BLaER1 (cell line): ENCODE results near the gene FMNL2.

Experiments
- H3K27ac ChIP-seq: shearing (Covaris generic); formaldehyde crosslinking; 2 replicates; pipeline ENCODE4 v1.8.1; 2022
- H3K27me3 ChIP-seq: shearing (Covaris generic); formaldehyde crosslinking; 2 replicates; pipeline ENCODE4 v1.8.1; 2022
- H3K36me3 ChIP-seq: shearing (Covaris generic); formaldehyde crosslinking; 2 replicates; pipeline ENCODE4 v1.8.1; 2022
- H3K4me1 ChIP-seq: shearing (Covaris generic); formaldehyde crosslinking; 2 replicates; pipeline ENCODE4 v1.8.1; 2022
- H3K4me2 ChIP-seq: shearing (Covaris generic); formaldehyde crosslinking; 2 replicates; pipeline ENCODE4 v1.8.1; 2022
- H3K4me3 ChIP-seq: shearing (Covaris generic); formaldehyde crosslinking; 2 replicates; pipeline ENCODE4 v1.8.1; 2022
- H3K9ac ChIP-seq: shearing (Covaris generic); formaldehyde crosslinking; 2 replicates; pipeline ENCODE4 v1.8.1; 2022
- H3K9me3 ChIP-seq: shearing (Covaris generic); formaldehyde crosslinking; 2 replicates; pipeline ENCODE4 v1.8.1; 2022
- H4K20me1 ChIP-seq: shearing (Covaris generic); formaldehyde crosslinking; 2 replicates; pipeline ENCODE4 v1.8.1; 2022
- Cebpa-rat ChIP-seq: shearing (Covaris generic); IDR thresholded peaks from 2 replicates; pipeline ENCODE4 v1.8.1; 2022

The FMNL2 gene

GRCh38 chr2:152623775-152624174, 288.8 kb downstream of the FMNL2 start:
- Histone ChIP-seq H3K4me1 (0 out of 2 replicates have a peak, but pooled peaks cover 11% of the 10 kb centered on the region), H3K9ac (no peak overlapping the region), H3K9me3 (no peaks in the 10 kb centered on the region), H4K20me1 (peaks cover 20% of the 10 kb centered on the region), H3K27ac (no peak overlapping the region), H3K4me3 (no peak overlapping the region), H3K4me2 (no peak overlapping the region), H3K27me3 (no peaks in the 10 kb centered on the region), H3K36me3 (peaks cover 94% of the 10 kb centered on the region)
- TF ChIP-seq Cebpa-rat: no peak

DNA sequence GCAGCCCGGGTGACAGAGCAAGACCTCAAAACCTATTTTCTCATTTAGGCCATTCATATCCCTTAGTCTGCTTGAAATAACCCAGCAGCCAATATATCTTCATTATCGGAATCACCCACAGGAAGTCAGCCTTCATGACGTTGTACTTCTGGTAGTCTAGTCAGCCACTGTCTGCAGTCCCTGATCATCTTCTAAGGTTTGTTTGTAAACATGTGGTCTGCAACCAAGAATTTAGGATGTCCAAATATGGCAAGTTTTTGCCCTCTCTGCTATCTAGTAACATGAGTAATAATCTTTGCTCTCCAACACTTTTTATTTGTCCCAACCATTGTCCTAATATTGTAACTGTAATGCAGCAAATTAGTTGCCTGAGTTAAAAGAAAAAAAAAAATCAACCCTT, 289.8 kb downstream of the FMNL2 start:
- H4K20me1 ChIP-seq: peaks cover 20% of the 10 kb centered on the region
- TF ChIP-seq Cebpa-rat: no peak
- no peak overlapping the region for H3K9ac ChIP-seq
- no peak overlapping the region for H3K4me2 ChIP-seq
- no peaks in the 10 kb centered on the region for H3K9me3 ChIP-seq
- 0 out of 2 replicates have a peak, but pooled peaks cover 11% of the 10 kb centered on the region for H3K4me1 ChIP-seq
- no peak overlapping the region for H3K27ac ChIP-seq
- peaks cover 95% of the 10 kb centered on the region for H3K36me3 ChIP-seq
- H3K4me3 ChIP-seq: no peak overlapping the region
- no peaks in the 10 kb centered on the region for H3K27me3 ChIP-seq

- Histone ChIP-seq H3K9me3 (no peaks in the 10 kb centered on the region), H3K9ac (no peak overlapping the region), H3K4me3 (no peak overlapping the region), H4K20me1 (peaks cover 20% of the 10 kb centered on the region), H3K36me3 (peaks cover 95% of the 10 kb centered on the region), H3K4me1 (0 out of 2 replicates have a peak, but pooled peaks cover 18% of the 10 kb centered on the region), H3K27me3 (no peaks in the 10 kb centered on the region), H3K4me2 (no peak overlapping the region), H3K27ac (no peak overlapping the region)
- no peak for TF ChIP-seq Cebpa-rat
These were observed 292.0 kb downstream of the FMNL2 start for GRCh38 chr2:152626911-152627339.

DNA sequence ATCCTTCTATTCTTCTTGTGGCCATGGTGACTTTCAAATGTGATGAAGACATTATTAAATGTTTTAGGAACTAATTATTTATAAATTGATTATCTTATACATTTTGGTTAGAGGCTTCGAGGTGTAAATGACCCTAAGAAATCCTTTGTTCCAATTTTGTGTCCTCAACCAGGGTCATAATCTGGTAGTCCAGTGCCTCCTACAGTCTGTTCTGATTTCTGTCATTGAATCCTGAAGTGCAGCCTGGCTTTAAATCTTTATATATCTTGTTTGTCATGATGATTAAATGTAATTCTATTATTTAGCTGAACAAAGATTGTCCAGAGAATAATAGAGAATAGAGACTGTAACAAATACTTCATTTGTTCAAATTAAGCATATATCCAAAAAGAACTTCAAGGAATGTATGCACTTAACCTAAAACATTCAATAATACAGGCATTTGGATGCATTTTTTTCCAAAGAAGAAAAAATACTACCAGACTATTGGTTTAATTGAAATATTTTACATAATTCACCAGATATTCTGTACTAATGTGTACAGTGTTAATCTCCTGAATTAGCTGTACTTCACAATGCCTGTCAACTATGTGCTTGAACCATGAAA, 292.5 kb downstream of the FMNL2 start:
- Histone ChIP-seq H3K4me3 (no peak overlapping the region), H3K9ac (no peak overlapping the region), H4K20me1 (peaks cover 20% of the 10 kb centered on the region), H3K36me3 (peaks cover 95% of the 10 kb centered on the region), H3K27me3 (no peaks in the 10 kb centered on the region), H3K4me1 (0 out of 2 replicates have a peak, but pooled peaks cover 18% of the 10 kb centered on the region), H3K4me2 (no peak overlapping the region), H3K9me3 (no peaks in the 10 kb centered on the region), H3K27ac (no peak overlapping the region)
- TF ChIP-seq Cebpa-rat: no peak

GRCh38 chr2:152629202-152629601, 294.2 kb downstream of the FMNL2 start:
- Histone ChIP-seq H3K36me3 (peaks cover 99% of the 10 kb centered on the region), H3K27ac (no peak overlapping the region), H4K20me1 (peaks cover 14% of the 10 kb centered on the region; the same call in 1 of the 2 replicates), H3K4me2 (no peak overlapping the region), H3K9ac (no peak overlapping the region), H3K4me3 (no peak overlapping the region), H3K4me1 (0 out of 2 replicates have a peak, but pooled peaks cover 7% of the 10 kb centered on the region), H3K27me3 (no peaks in the 10 kb centered on the region), H3K9me3 (no peaks in the 10 kb centered on the region)
- no peak for TF ChIP-seq Cebpa-rat

GRCh38 chr2:152630466-152630865, 295.5 kb downstream of the FMNL2 start:
- H3K36me3 ChIP-seq: peaks cover 99% of the 10 kb centered on the region
- no peaks in the 10 kb centered on the region for H3K9me3 ChIP-seq
- H3K4me3 ChIP-seq: no peak overlapping the region
- no peak for TF ChIP-seq Cebpa-rat
- H3K27me3 ChIP-seq: no peaks in the 10 kb centered on the region
- no peak overlapping the region for H3K9ac ChIP-seq
- 0 out of 2 replicates have a peak, but pooled peaks cover 7% of the 10 kb centered on the region for H3K4me1 ChIP-seq
- H3K27ac ChIP-seq: no peak overlapping the region
- no peak overlapping the region for H3K4me2 ChIP-seq
- H4K20me1 ChIP-seq: peaks cover 21% of the 10 kb centered on the region; the same call in 1 of the 2 replicates

GRCh38 chr2:152632736-152633135, 297.8 kb downstream of the FMNL2 start:
- Histone ChIP-seq H3K27me3 (no peaks in the 10 kb centered on the region), H3K4me1 (0 out of 2 replicates have a peak, but pooled peaks cover 7% of the 10 kb centered on the region), H3K27ac (no peak overlapping the region), H4K20me1 (peaks cover 25% of the 10 kb centered on the region; the same call in 1 of the 2 replicates), H3K36me3 (peaks cover 100% of the 10 kb centered on the region), H3K9me3 (no peaks in the 10 kb centered on the region), H3K4me3 (no peak overlapping the region), H3K4me2 (no peak overlapping the region), H3K9ac (no peak overlapping the region)
- no peak for TF ChIP-seq Cebpa-rat

DNA sequence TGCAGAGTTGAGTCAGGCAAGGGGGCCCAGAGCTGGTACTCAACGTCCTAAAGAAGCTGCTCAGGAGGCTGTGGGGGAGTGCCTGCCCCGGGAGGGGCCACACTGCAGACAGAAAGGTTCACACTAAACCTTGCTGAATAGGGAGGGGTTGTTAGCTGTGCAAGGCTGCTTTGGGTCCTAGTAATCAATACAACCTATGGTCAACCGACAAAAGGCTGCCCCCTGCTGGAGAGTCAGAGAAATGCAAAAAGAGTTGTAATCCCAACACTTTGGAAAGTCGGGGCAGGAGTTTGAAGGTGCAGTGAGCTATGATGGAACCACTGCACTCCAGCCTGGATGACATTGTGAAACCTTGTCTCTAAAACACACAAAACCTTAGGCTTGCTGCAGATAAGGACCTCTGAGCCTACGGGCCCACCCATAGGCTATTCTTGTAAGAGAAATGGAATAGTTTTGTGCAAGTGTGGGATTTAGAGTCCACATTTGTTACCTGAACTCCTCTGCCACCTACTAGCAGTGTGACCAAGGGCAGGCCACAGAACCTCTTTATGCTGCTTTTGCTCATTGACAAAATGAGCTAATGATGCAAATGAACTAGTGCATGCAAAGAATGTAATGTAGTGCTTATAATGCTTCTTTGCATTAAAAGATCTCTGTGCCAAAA, 300.8 kb downstream of the FMNL2 start:
- no peaks in the 10 kb centered on the region for H3K9me3 ChIP-seq
- H3K36me3 ChIP-seq: peaks cover 100% of the 10 kb centered on the region
- H3K27me3 ChIP-seq: no peaks in the 10 kb centered on the region
- no peak overlapping the region for H3K27ac ChIP-seq
- 0 out of 2 replicates have a peak, but pooled peaks cover 3% of the 10 kb centered on the region for H3K4me1 ChIP-seq
- TF ChIP-seq Cebpa-rat: no peak
- H4K20me1 ChIP-seq: peaks cover 25% of the 10 kb centered on the region; the same call in 1 of the 2 replicates
- H3K9ac ChIP-seq: no peak overlapping the region
- H3K4me3 ChIP-seq: no peak overlapping the region
- H3K4me2 ChIP-seq: no peak overlapping the region

DNA sequence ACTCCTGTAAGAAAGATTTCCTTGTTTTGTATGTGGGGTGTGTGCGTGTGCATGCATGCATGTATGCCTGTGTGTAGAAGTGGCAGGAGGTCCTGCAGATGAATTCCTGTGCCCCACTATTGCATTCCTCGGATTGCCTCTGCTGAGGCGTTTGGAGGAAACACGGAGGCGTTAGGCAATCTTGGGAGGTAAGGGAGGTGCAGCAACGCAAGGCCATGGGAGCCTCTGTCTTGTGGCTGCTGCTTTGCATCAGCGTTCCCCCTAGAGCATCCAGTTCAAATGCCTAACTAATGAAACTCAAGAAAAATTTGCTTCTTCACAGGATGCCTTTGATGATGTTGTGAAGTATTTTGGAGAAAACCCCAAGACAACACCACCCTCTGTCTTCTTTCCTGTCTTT, 302.3 kb downstream of the FMNL2 start:
- H3K27me3 ChIP-seq: no peaks in the 10 kb centered on the region
- no peak overlapping the region for H3K4me3 ChIP-seq
- no peaks in the 10 kb centered on the region for H3K4me1 ChIP-seq
- H3K9me3 ChIP-seq: no peaks in the 10 kb centered on the region
- H3K4me2 ChIP-seq: no peak overlapping the region
- peaks cover 25% of the 10 kb centered on the region; the same call in 1 of the 2 replicates for H4K20me1 ChIP-seq
- no peak overlapping the region for H3K27ac ChIP-seq
- TF ChIP-seq Cebpa-rat: no peak
- no peak overlapping the region for H3K9ac ChIP-seq
- H3K36me3 ChIP-seq: peaks cover 100% of the 10 kb centered on the region

DNA sequence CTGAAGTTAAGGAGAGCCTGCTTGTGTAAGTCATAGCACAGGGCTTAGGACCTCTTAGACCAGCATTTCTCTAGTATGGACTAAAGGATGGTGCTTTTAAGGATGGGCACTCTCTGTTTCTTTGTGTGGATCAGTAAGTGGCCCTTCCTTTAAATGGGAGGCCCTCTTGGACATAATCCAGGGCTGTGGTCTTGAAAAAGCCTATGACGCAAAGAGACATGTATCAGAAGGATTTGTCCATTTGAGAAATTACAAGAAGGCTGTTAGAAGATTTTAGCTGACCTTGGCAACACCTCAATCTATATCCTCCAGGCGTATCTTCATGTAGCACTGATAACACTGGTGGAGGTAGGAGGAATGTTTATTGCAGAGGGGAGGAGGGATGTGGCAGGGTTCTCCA, 303.1 kb downstream of the FMNL2 start:
- Histone ChIP-seq H3K4me3 (no peak overlapping the region), H3K36me3 (peaks cover 100% of the 10 kb centered on the region), H3K27ac (no peak overlapping the region), H4K20me1 (peaks cover 25% of the 10 kb centered on the region; the same call in 1 of the 2 replicates), H3K9me3 (no peaks in the 10 kb centered on the region), H3K4me2 (no peak overlapping the region), H3K4me1 (no peaks in the 10 kb centered on the region), H3K27me3 (no peaks in the 10 kb centered on the region), H3K9ac (no peak overlapping the region)
- TF ChIP-seq Cebpa-rat: no peak
